PFSK-1 (cell line): Measurements from ENCODE around the gene TSPYL2. TPM values are rescaled to one million over a fixed set of nuclear protein-coding genes. Genes with fewer than 3 reads are reported as not detected.

Source experiments
- FOXP2 ChIP-seq: optimal IDR thresholded peaks from 2 replicates; pipeline ENCODE3; 2011; ENCODE audit warnings: borderline replicate concordance, control low read depth, inconsistent platforms; ENCODE audit not compliant: insufficient read depth; ENCODE audit errors: extremely low read length, extremely low read depth
- POLR2AphosphoS5 ChIP-seq: IDR thresholded peaks from 2 replicates; pipeline ENCODE4 v1.6.1; 2012; ENCODE audit warnings: low read depth, mild to moderate bottlenecking, control low read depth, low read length, moderate library complexity
- REST ChIP-seq, 2 experiments: IDR thresholded peaks; 2 replicates each; pipeline versions ENCODE4 v1.6.1 to v1.8.0; 2011 to 2012; ENCODE audit warnings: low read depth in 2 of 2, low read length in 2 of 2, control low read depth in 1 of 2, inconsistent platforms in 1 of 2, mild to moderate bottlenecking in 1 of 2, moderate library complexity in 1 of 2; ENCODE audit not compliant: insufficient read depth in 1 of 2
- SIN3A ChIP-seq: IDR thresholded peaks from 2 replicates; pipeline ENCODE4 v1.6.1; 2012; ENCODE audit warnings: mild to moderate bottlenecking, low read length, moderate library complexity, borderline replicate concordance; ENCODE audit not compliant: insufficient read depth
- TAF1 ChIP-seq: IDR thresholded peaks from 2 replicates; pipeline ENCODE4 v1.6.1; 2012; ENCODE audit warnings: low read length, control low read depth, borderline replicate concordance; ENCODE audit not compliant: insufficient read depth
- polyA plus RNA-seq: library from polyadenylated mRNA; unstranded; fragments of >200 nt; gene quantifications from one replicate; pipeline ENCODE4 v1.2.1, GENCODE V29; 2012; ENCODE audit warnings: low read depth, missing spikeins; ENCODE audit not compliant: insufficient read length

Gene TSPYL2
- polyA plus RNA-seq, result 8.5 TPM

DNA sequence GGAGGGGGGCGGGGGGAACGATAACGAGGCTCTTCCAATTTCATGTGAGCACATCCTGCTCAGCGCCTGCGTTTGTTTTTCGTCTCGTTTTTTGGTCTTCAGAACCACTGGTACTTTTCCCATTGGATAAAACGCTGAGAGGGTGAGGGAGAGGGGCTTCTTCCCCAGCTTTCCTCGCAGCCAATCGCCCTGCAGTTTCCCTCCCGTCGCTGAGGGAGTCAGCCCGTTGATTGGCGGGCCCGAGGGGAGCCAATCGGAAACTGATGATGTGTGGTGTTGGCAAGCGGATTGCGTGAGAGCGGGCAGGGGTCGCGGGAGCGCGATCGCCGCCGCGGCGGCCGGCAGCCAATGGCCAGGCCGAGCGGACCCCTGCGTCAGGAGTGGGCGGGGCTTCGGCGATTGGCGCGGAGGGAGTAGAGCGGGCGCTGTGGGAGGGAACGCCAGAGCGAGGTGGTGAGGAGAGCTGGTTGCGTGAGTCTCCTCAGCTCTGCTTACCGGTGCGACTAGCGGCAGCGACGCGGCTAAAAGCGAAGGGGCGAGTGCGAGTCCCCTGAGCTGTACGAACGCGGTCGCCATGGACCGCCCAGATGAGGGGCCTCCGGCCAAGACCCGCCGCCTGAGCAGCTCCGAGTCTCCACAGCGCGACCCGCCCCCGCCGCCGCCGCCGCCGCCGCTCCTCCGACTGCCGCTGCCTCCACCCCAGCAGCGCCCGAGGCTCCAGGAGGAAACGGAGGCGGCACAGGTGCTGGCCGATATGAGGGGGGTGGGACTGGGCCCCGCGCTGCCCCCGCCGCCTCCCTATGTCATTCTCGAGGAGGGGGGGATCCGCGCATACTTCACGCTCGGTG, at the start of gene TSPYL2:
Gene TSPYL2 (plus strand): TSS at position 443 of the 848 bp plus-strand sequence. CDS start 132 bp downstream, at position 575.
- TF ChIP-seq REST (IDR thresholded peaks at IDR 0.05; ENCODE audit: insufficient read depth in 1 of 2, low read depth in 2 of 2, low read length in 2 of 2), result no peak
- TF ChIP-seq POLR2AphosphoS5, result peak; percentile 87
- TF ChIP-seq TAF1, result peak; percentile 68; the same call in 1 of the 2 replicates

GRCh38 chrX:53036149-53036548, 46.0 kb upstream of the TSPYL2 start:
- TF ChIP-seq FOXP2 (no peak), REST (IDR thresholded peaks at IDR 0.05; ENCODE audit: insufficient read depth in 1 of 2, low read depth in 2 of 2, low read length in 2 of 2) (peak; percentile 23 to 81; a peak in 2 of 4 replicates), POLR2AphosphoS5 (no peak), TAF1 (no peak), SIN3A (no peak)

- no peak for TF ChIP-seq FOXP2
- TF ChIP-seq REST (IDR thresholded peaks at IDR 0.05; ENCODE audit: insufficient read depth in 1 of 2, low read depth in 2 of 2, low read length in 2 of 2), result no peak
- TF ChIP-seq SIN3A, result no peak
- no peak for TF ChIP-seq TAF1
- no peak for TF ChIP-seq POLR2AphosphoS5
Measured at GRCh38 chrX:53039236-53039635, 42.9 kb upstream of the TSPYL2 start.

GRCh38 chrX:53044995-53045394, 37.2 kb upstream of the TSPYL2 start:
- TF ChIP-seq SIN3A (no peak), FOXP2 (no peak), TAF1 (no peak), REST (IDR thresholded peaks at IDR 0.05; ENCODE audit: insufficient read depth in 1 of 2, low read depth in 2 of 2, low read length in 2 of 2) (no peak), POLR2AphosphoS5 (no peak)
